NT2/D1 (cell line): Measurements from ENCODE around the gene ATP5PD.

Experiments used
- DNase-seq: peaks from one replicate; pipeline ENCODE4 v3.0.0-alpha.2; 2011; ENCODE audit warnings: low read depth, low spot score
- H3K27me3 ChIP-seq: 2 replicates; pipeline ENCODE4 v1.6.0; 2011; ENCODE audit warnings: mild to moderate bottlenecking; ENCODE audit not compliant: insufficient read length, insufficient read depth
- H3K36me3 ChIP-seq: 2 replicates; pipeline ENCODE4 v1.6.1; 2011; ENCODE audit warnings: mild to moderate bottlenecking, low read length, mixed read lengths; ENCODE audit not compliant: insufficient read depth, insufficient read length
- H3K4me1 ChIP-seq: 2 replicates; pipeline ENCODE4 v1.5.1; 2011; ENCODE audit not compliant: insufficient read depth, insufficient read length
- H3K4me3 ChIP-seq: 2 replicates; pipeline ENCODE4 v1.5.1; 2011; ENCODE audit warnings: low read depth; ENCODE audit not compliant: insufficient read length
- H3K9ac ChIP-seq: 2 replicates; pipeline ENCODE4 v1.6.0; 2011; ENCODE audit warnings: low read depth; ENCODE audit not compliant: insufficient read length
- H3K9me3 ChIP-seq: 2 replicates; pipeline ENCODE4 v1.5.1; 2011; ENCODE audit warnings: mild to moderate bottlenecking, low read length; ENCODE audit not compliant: insufficient read depth
- SUZ12 ChIP-seq: IDR thresholded peaks from 2 replicates; pipeline ENCODE4 v1.6.1; 2011; ENCODE audit not compliant: insufficient read length, insufficient read depth; ENCODE audit errors: extremely low read depth
- YY1 ChIP-seq: IDR thresholded peaks from 2 replicates; pipeline ENCODE4 v1.6.1; 2011; ENCODE audit not compliant: insufficient read length, insufficient read depth
- ZNF274 ChIP-seq: IDR thresholded peaks from 2 replicates; pipeline ENCODE4 v1.6.1; 2011; ENCODE audit warnings: mild to moderate bottlenecking, low read depth, low read length

The ATP5PD gene

GRCh38 chr17:75060434-75061054 lies 13.8 kb upstream of the ATP5PD start:
- no peak overlapping the region for H3K4me3 ChIP-seq
- DNase-seq = no peak
- H3K9ac ChIP-seq = no peak overlapping the region
- peaks cover 81% of the 10 kb centered on the region for H3K36me3 ChIP-seq
- H3K27me3 ChIP-seq = no peaks in the 10 kb centered on the region
- no peaks in the 10 kb centered on the region for H3K9me3 ChIP-seq
- H3K4me1 ChIP-seq = peaks cover 2% of the 10 kb centered on the region
- TF ChIP-seq ZNF274 = no peak
- no peak for TF ChIP-seq YY1

GRCh38 chr17:75059369-75060345 lies 12.9 kb upstream of the ATP5PD start:
- Histone ChIP-seq H3K9ac (no peak overlapping the region), H3K36me3 (peaks cover 81% of the 10 kb centered on the region), H3K27me3 (no peaks in the 10 kb centered on the region), H3K9me3 (no peaks in the 10 kb centered on the region), H3K4me3 (no peak overlapping the region), H3K4me1 (peaks cover under 1% of the 10 kb centered on the region)
- TF ChIP-seq YY1 = no peak
- no peak for DNase-seq

- no peak overlapping the region for H3K9ac ChIP-seq
- no peaks in the 10 kb centered on the region for H3K4me1 ChIP-seq
- peaks cover 73% of the 10 kb centered on the region for H3K36me3 ChIP-seq
- no peaks in the 10 kb centered on the region for H3K27me3 ChIP-seq
- peaks cover 4% of the 10 kb centered on the region; the same call in 1 of the 2 replicates for H3K9me3 ChIP-seq
- DNase-seq = no peak
- no peak overlapping the region for H3K4me3 ChIP-seq
- no peak for TF ChIP-seq ZNF274
These were observed 5.2 kb upstream of the ATP5PD start for GRCh38 chr17:75051941-75052340.

GRCh38 chr17:75049706-75050105 lies 2.9 kb upstream of the ATP5PD start:
- no peak for DNase-seq
- Histone ChIP-seq H3K4me1 (no peaks in the 10 kb centered on the region), H3K36me3 (peaks cover 53% of the 10 kb centered on the region), H3K9me3 (peaks cover 4% of the 10 kb centered on the region; the same call in 1 of the 2 replicates), H3K27me3 (no peaks in the 10 kb centered on the region), H3K4me3 (no peak overlapping the region), H3K9ac (no peak overlapping the region)
- TF ChIP-seq YY1 (no peak), ZNF274 (no peak), SUZ12 (no peak)

- Histone ChIP-seq H3K4me1 (no peaks in the 10 kb centered on the region), H3K36me3 (peaks cover 49% of the 10 kb centered on the region), H3K9me3 (peaks cover 3% of the 10 kb centered on the region; the same call in 1 of the 2 replicates), H3K27me3 (no peaks in the 10 kb centered on the region), H3K9ac (no peak overlapping the region), H3K4me3 (no peak overlapping the region)
- DNase-seq = no peak
- no peak for TF ChIP-seq ZNF274
- no peak for TF ChIP-seq YY1
- no peak for TF ChIP-seq SUZ12
These were observed 2.3 kb upstream of the ATP5PD start for GRCh38 chr17:75049057-75049456.

GRCh38 chr17:75048249-75048878 lies 1.6 kb upstream of the ATP5PD start:
- DNase-seq = no peak
- peak overlapping the region; percentile 98 for H3K9ac ChIP-seq

More at GRCh38 chr17:75048249-75048878, 1.6 kb upstream of the ATP5PD start:
- H3K4me1 ChIP-seq = no peaks in the 10 kb centered on the region
- H3K9me3 ChIP-seq = no peaks in the 10 kb centered on the region
- TF ChIP-seq SUZ12 (no peak), YY1 (no peak), ZNF274 (no peak)
- no peaks in the 10 kb centered on the region for H3K27me3 ChIP-seq
- H3K36me3 ChIP-seq = peaks cover 42% of the 10 kb centered on the region
- H3K4me3 ChIP-seq = peak overlapping the region; percentile 93
